CD4-positive, alpha-beta T cell treated with Interleukin-2 at 100 ng/mL for 4 hours (primary cell): ENCODE results near the gene TDO2.
"Not testable (repeated sequence)": the region's sequence is repeated elsewhere in the genome, so short reads cannot be mapped to it uniquely, and the experiment has no call there.

ENCODE experiments used
- DNase-seq: peaks from one replicate; pipeline ENCODE4 v3.0.0-alpha.2; 2020; ENCODE audit warnings: low spot score

The TDO2 gene

GRCh38 chr4:155907556-155907955 lies 4.1 kb downstream of the TDO2 start:
- no peak for DNase-seq

- DNase-seq: no peak
These were observed 5.0 kb downstream of the TDO2 start for GRCh38 chr4:155908187-155909139.

- no peak for DNase-seq
These were observed 6.2 kb downstream of the TDO2 start for GRCh38 chr4:155909615-155910226.

- DNase-seq: no peak
These were observed 8.4 kb downstream of the TDO2 start for GRCh38 chr4:155911905-155912304.

DNA sequence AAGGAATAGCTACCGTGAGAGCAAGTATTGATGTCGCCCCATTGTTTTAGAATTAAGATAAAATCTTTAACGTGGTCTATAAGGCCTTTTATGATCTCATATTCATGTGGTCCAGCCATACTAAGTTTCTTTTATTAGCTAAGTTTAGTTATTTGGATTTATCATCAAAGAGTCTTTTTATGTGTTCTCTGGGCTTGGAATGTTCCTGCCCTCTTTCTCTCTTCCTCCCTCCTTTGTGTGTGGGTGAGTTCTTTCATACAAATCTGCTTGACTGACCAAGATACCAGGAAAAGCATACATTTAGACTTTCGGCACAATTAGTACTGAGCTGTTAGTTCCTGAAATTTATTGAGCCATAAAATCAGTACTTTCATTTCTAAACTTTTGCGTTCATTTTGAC lies 11.3 kb downstream of the TDO2 start:
- no peak for DNase-seq

DNA sequence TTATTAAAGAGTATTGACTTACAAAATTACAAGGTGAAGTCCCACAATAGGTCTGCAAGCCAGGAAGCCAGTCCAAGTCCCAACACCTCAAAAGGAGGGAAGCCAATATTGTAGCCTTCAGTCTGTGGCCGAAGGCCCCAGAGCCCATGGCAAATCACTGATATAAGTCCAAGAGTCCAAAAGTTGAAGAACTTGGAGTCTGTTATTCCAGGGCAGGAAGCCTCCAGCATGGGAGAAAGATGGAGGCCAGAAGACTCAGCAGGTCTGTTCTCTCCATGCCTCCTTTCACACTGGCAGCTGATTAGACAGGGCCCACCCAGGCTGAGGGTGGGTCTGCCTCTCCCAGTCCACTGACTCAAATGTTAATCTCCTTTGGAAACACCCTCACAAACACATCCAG lies 18.1 kb downstream of the TDO2 start:
- DNase-seq: no peak

DNA sequence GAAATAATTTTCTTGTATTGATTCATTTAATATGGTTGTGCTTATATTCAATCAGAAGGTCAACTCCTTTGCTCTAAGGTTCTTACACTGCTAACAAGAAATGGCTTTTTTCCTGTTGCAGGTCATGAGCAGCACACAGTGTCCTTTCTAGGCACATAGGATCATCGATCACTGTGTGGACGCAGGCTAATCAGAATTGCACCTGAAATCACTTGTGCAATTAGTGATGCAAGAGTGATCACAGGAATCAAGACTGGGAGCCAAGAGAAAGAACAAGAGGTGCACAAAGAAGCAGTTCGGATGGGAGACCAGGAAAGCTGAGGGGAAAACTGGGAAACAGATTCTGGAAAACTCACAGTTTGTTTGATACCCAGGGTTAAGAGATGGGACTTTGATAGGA lies 21.1 kb downstream of the TDO2 start:
- no peak for DNase-seq

DNA sequence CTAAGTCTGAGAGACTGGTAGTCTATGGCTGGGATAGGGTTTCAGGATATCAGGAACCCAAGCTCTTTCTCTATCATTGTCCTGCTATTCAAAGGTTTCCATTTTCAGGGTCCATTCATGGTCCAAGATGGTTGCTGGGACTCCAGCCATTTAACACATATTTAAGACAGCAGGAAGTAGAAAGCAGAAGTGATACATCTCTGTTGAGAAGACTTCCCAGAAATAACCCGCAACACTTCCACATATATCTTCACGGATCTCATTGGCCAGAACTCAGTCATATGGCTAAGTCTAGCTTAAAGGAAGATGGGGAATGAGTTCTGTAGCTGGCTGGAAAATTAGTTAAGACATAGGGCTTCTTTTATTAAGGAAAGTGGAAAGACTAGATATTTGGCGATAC lies 26.3 kb downstream of the TDO2 start:
- no peak for DNase-seq

GRCh38 chr4:155930330-155930729 lies 26.8 kb downstream of the TDO2 start:
- no peak for DNase-seq

- DNase-seq: no peak
These were observed 28.1 kb downstream of the TDO2 start for GRCh38 chr4:155931634-155932033.

DNA sequence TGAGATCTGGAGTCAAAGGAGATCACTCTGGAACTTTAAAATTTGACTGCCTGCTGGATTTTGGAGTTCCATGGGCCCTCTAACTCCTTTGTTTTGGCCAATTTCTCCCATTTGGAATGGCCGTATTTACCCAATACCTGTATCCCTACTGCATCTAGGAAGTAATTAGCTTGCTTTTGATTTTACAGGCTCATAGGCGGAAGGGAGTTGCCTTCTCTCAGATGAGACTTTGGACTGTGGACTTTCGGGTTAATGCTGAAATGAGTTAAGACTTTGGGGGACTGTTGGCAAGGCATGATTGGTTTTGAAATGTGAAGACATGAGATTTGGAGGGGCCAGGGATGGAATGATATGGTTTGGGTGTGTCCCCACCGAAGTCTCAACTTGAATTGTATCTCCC lies 31.1 kb downstream of the TDO2 start:
- not testable (repeated sequence) for DNase-seq

DNA sequence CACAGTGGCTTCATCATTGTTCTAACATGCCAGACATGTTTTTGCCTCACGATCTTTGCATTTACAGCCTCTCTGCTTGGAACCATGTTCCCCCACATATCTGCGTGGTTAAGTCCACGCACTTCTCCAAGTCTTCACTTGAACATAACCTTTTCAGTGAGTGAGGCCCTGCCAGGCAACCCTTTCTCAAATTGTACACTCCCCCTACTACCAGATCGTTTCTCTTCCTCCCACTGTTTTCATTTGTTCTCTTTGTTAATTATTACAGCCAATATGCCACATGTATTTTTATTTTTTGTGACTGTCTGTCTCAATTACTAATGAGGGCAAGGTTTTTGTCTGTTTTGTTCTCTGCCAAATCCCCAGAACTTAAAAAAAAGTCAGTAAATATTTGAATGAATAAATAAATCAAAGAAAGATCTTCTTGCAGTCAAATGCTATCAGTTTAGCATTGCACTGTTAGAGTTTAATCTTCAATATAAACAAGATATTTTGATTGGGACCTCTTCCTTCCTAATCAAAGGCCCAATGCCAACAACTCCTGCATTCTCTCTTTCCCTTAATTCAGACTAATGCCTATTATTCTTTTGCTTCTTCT lies 32.0 kb downstream of the TDO2 start:
- DNase-seq: no peak

- no peak for DNase-seq
These were observed 37.7 kb downstream of the TDO2 start for GRCh38 chr4:155941085-155941790.

DNA sequence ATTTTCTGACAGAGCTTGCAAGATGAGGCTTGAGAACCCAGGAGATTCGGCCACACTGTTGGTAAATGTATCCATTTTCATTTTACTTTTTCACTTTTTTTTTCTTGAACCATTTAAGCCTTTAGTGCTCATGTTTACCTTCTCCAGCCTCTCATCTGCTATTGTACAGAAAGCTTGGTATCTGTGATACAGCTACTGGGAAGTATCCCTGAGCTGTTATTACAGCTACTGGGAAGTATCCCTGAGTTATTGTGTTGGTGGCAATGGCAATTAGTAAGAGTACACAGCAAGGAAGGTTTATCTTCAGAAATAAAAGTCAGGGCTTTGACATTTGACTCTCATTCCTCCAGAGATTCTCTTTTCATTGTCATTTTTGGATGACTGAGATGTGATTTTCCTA lies 38.3 kb downstream of the TDO2 start:
- no peak for DNase-seq

GRCh38 chr4:155943605-155944291 lies 40.3 kb downstream of the TDO2 start:
- DNase-seq: no peak

- DNase-seq: no peak
These were observed 41.0 kb downstream of the TDO2 start for GRCh38 chr4:155944516-155944915.

DNA sequence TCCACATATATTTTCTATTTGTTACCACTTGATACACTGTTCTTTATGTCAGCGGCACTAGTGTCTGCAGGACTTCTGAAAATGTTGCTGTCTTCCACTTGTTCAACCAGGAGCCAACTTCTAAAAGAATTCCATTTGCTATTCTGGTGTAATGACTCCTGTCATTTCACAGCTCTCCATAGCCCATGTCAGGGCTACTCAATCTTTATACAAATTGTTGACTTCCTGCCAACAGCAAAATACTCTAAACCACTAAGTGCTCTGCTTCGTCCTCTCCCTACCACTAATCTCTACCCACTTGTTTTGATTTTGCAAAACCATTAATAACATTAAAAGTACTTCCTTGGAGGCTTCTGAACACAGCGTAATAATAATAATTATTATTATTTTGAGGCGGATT lies 43.0 kb downstream of the TDO2 start:
- no peak for DNase-seq

DNA sequence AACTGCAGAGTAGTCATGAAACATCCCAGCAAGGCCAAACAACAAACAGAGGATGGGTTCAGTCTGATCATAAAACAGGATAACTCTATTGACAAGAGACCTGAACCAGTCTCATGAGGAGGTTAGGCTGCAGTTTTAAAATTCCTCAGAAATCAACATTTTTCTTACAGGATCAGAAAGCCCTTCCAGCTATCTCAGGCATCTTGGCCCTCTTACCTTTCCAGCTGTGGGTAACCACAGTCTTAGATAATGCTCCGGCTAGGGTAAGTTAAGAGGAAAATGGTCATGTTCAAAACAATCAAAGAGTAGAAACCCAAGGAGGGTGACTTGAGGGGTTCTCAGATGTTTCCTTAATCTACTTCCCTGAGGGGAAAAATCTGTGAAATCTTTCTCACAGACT lies 45.0 kb downstream of the TDO2 start:
- DNase-seq: no peak

GRCh38 chr4:155950461-155950860 lies 47.0 kb downstream of the TDO2 start:
- DNase-seq: no peak

GRCh38 chr4:155952501-155952901 lies 49.0 kb downstream of the TDO2 start:
- DNase-seq: no peak

- peak; percentile 73 for DNase-seq
These were observed 49.9 kb downstream of the TDO2 start, which contains the start of gene CTSO for GRCh38 chr4:155953151-155954117. CTSO (minus strand) TSS chr4:155953866; CDS start chr4:155953847, 19 bp downstream.
